K562 (cell line): ENCODE data around the gene CRLF3. TPM values are rescaled to one million over a fixed set of nuclear protein-coding genes. Genes with fewer than 3 reads are reported as not detected.

ENCODE experiments used
- CBFA2T2 ChIP-seq: fragments of 450-650 bp; conservative IDR thresholded peaks from 2 replicates; pipeline ENCODE4 v1.6.1; 2017; ENCODE audit warnings: mild to moderate bottlenecking
- GTF2F1 ChIP-seq: IDR thresholded peaks from 2 replicates; pipeline ENCODE4 v1.6.1; 2011; ENCODE audit warnings: low read depth, low read length, improper control_type of control experiment
- HDGF ChIP-seq: fragments of 450-650 bp; IDR thresholded peaks from 2 replicates; pipeline ENCODE4 v1.6.1; 2016
- JUN ChIP-seq, 2 experiments: sonication (generic) in 1 of 2; formaldehyde crosslinking in 1 of 2; IDR thresholded peaks; 2 replicates each; pipeline versions ENCODE4 v1.6.1 to v1.8.0; 2012 to 2022; ENCODE audit warnings: borderline replicate concordance in 2 of 2, mild to moderate bottlenecking in 2 of 2, improper control_type of control experiment in 1 of 2, low read depth in 1 of 2, low read length in 1 of 2, missing genetic modification reagents in 1 of 2
- MEIS2 ChIP-seq: fragments of 450-650 bp; IDR thresholded peaks from 2 replicates; pipeline ENCODE4 v1.6.1; 2014; ENCODE audit warnings: mild to moderate bottlenecking; ENCODE audit not compliant: partially characterized antibody
- NCOR1 ChIP-seq: fragments of 450-650 bp; IDR thresholded peaks from 2 replicates; pipeline ENCODE4 v1.6.1; 2016; ENCODE audit warnings: mild to moderate bottlenecking, moderate library complexity
- PHF20 ChIP-seq: fragments of 450-650 bp; IDR thresholded peaks from 2 replicates; pipeline ENCODE4 v1.6.1; 2018; ENCODE audit not compliant: partially characterized antibody
- ZBTB8A ChIP-seq: fragments of 450-650 bp; IDR thresholded peaks from 2 replicates; pipeline ENCODE4 v1.6.1; 2018; ENCODE audit warnings: mild to moderate bottlenecking, moderate library complexity; ENCODE audit not compliant: partially characterized antibody
- ZKSCAN1 ChIP-seq: fragments of 150-350 bp; IDR thresholded peaks from 2 replicates; pipeline ENCODE4 v1.6.1; 2016; ENCODE audit warnings: low read depth, low read length
- ZNF57 ChIP-seq: fragments of 450-650 bp; formaldehyde crosslinking; IDR thresholded peaks from 2 replicates; pipeline ENCODE4 v1.4.0; 2020; ENCODE audit warnings: mild to moderate bottlenecking, moderate library complexity
- polyA plus RNA-seq, 8 experiments: library from polyadenylated mRNA; depleted of rRNA in 4 of 8; stranded (reverse) in 5 of 8; unstranded in 3 of 8; fragments of >200 nt; fragmentation: Nextera tagmentation in 2 of 8; fragmentation: Illumina TruSeq in 1 of 8; extraction: Ambion mirVana in 2 of 8; extraction: Trizol in 1 of 8; gene quantifications; 2 replicates each; pipeline versions ENCODE4 v1.2.1 to v1.2.3, GENCODE V29; 2011 to 2014; ENCODE audit warnings: inconsistent platforms in 1 of 8, missing spikeins in 1 of 8
- total RNA-seq, 7 experiments: library from RNA; depleted of rRNA in 6 of 7; stranded (reverse); fragments of >200 nt in 6 of 7; fragmentation: Illumina TruSeq in 2 of 7; extraction: Trizol in 2 of 7; gene quantifications; 2 replicates each; pipeline versions ENCODE4 v1.2.1 to v1.2.3, GENCODE V29; 2011 to 2021; ENCODE audit warnings: low replicate concordance in 1 of 7
- TF ChIP-seq, protein P1 (sequence below): IDR thresholded peaks from 3 replicates; pipeline ENCODE4 v1.6.1; 2011; ENCODE audit warnings: borderline replicate concordance, mild to moderate bottlenecking, moderate library complexity; ENCODE audit not compliant: insufficient read length; ENCODE audit errors: extremely low read depth
- TF ChIP-seq, protein P2 (sequence below): fragments of 450-650 bp; formaldehyde crosslinking; IDR thresholded peaks from 2 replicates; pipeline ENCODE4 v1.4.0; 2022; ENCODE audit warnings: missing genetic modification characterization
- TF ChIP-seq, protein P3 (sequence below), 2 experiments: fragments of 450-650 bp; IDR thresholded peaks; 2 replicates each; pipeline ENCODE4 v1.6.1; 2016
- TF ChIP-seq, protein P4 (sequence below): fragments of 450-650 bp; conservative IDR thresholded peaks from 2 replicates; pipeline ENCODE4 v1.6.1; 2016; ENCODE audit warnings: missing genetic modification characterization, low read depth, mild to moderate bottlenecking, control low read depth, missing compliant biosample characterization
- TF ChIP-seq, protein P5 (sequence below), 2 experiments: fragments of 450-650 bp; conservative IDR thresholded peaks; 2 replicates each; pipeline ENCODE4 v1.6.1; 2017; ENCODE audit warnings: mild to moderate bottlenecking in 2 of 2, moderate library complexity in 2 of 2
- TF ChIP-seq, protein P6 (sequence below): fragments of 250-450 bp; sonication (Bioruptor Pico); IDR thresholded peaks from 2 replicates; pipeline ENCODE4 v1.5.0; 2021

The CRLF3 gene
- total and polyA plus RNA-seq, 9 of the 15 experiments (the other 6 are each of a cell fraction or from before 2014, with no cell fraction given) = 13.2 to 55.9 (median 29.8) TPM

DNA sequence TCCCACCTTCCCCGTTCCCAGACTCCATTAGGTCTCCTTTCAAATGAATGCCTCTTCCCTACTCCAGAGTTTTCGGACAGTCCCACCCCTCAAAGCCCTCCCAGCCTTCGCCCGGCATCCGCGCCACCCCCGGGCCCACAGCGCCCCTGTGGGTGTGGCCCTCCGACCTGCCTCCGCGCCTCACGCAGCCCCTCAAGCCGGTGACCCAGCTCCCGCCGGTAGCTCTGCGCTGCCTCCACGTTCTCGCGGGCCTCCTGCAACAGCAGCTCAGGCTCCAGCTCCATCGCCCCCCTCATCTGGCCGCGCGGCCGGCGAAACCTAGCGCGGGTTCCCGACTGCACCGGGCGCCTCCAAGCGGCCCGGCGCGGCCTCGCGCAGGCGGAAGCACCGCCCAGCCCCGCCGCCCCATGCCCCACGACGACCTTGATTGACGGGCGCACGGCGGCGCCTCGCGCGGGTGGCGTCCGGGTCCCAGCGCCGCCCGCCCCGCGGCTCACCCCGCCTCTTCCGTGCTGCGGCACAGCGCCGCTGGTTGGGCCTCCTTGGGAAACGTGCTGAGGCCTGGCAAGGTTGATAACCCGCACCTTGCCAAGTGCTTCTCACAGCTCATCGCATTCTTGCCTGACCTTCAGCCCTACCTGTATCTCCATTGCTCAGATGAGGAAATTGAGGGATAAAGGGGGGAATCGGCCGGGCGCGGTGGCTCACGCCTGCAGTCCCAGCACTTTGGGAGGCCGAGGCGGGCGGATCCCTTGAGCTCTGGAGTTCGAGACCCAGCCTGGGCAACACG is at the start of gene CRLF3 (continued):
- TF ChIP-seq, protein P1, sequence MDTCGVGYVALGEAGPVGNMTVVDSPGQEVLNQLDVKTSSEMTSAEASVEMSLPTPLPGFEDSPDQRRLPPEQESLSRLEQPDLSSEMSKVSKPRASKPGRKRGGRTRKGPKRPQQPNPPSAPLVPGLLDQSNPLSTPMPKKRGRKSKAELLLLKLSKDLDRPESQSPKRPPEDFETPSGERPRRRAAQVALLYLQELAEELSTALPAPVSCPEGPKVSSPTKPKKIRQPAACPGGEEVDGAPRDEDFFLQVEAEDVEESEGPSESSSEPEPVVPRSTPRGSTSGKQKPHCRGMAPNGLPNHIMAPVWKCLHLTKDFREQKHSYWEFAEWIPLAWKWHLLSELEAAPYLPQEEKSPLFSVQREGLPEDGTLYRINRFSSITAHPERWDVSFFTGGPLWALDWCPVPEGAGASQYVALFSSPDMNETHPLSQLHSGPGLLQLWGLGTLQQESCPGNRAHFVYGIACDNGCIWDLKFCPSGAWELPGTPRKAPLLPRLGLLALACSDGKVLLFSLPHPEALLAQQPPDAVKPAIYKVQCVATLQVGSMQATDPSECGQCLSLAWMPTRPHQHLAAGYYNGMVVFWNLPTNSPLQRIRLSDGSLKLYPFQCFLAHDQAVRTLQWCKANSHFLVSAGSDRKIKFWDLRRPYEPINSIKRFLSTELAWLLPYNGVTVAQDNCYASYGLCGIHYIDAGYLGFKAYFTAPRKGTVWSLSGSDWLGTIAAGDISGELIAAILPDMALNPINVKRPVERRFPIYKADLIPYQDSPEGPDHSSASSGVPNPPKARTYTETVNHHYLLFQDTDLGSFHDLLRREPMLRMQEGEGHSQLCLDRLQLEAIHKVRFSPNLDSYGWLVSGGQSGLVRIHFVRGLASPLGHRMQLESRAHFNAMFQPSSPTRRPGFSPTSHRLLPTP = peak; percentile 12
- TF ChIP-seq MEIS2 (peak; percentile 83), JUN (IDR thresholded peaks at IDR 0.05; ENCODE audit: borderline replicate concordance, low read depth, low read length) (0 out of 2 replicates have a peak, but pooled peaks have one; percentile 35), JUN (CRISPR knock-in tag; IDR thresholded peaks at IDR 0.05; ENCODE audit: borderline replicate concordance) (no peak), CBFA2T2 (peak; percentile 43; the same call in 1 of the 2 replicates), ZNF57 (CRISPR knock-in tag) (no peak), GTF2F1 (no peak), ZBTB8A (no peak), HDGF (peak; percentile 35; the same call in 1 of the 2 replicates), ZKSCAN1 (peak; percentile 49; the same call in 1 of the 2 replicates), NCOR1 (peak; percentile 48; the same call in 1 of the 2 replicates), PHF20 (peak; percentile 52)
- TF ChIP-seq, protein P2, sequence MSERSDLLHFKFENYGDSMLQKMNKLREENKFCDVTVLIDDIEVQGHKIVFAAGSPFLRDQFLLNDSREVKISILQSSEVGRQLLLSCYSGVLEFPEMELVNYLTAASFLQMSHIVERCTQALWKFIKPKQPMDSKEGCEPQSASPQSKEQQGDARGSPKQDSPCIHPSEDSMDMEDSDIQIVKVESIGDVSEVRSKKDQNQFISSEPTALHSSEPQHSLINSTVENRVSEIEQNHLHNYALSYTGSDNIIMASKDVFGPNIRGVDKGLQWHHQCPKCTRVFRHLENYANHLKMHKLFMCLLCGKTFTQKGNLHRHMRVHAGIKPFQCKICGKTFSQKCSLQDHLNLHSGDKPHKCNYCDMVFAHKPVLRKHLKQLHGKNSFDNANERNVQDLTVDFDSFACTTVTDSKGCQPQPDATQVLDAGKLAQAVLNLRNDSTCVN (CRISPR knock-in tag) = no peak
- TF ChIP-seq, protein P3, sequence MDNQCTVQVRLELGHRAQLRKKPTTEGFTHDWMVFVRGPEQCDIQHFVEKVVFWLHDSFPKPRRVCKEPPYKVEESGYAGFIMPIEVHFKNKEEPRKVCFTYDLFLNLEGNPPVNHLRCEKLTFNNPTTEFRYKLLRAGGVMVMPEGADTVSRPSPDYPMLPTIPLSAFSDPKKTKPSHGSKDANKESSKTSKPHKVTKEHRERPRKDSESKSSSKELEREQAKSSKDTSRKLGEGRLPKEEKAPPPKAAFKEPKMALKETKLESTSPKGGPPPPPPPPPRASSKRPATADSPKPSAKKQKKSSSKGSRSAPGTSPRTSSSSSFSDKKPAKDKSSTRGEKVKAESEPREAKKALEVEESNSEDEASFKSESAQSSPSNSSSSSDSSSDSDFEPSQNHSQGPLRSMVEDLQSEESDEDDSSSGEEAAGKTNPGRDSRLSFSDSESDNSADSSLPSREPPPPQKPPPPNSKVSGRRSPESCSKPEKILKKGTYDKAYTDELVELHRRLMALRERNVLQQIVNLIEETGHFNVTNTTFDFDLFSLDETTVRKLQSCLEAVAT (IDR thresholded peaks at IDR 0.05) = peak in 1 of 2 experiments; percentile 54; a peak in 2 of 4 replicates
- TF ChIP-seq, protein P4, sequence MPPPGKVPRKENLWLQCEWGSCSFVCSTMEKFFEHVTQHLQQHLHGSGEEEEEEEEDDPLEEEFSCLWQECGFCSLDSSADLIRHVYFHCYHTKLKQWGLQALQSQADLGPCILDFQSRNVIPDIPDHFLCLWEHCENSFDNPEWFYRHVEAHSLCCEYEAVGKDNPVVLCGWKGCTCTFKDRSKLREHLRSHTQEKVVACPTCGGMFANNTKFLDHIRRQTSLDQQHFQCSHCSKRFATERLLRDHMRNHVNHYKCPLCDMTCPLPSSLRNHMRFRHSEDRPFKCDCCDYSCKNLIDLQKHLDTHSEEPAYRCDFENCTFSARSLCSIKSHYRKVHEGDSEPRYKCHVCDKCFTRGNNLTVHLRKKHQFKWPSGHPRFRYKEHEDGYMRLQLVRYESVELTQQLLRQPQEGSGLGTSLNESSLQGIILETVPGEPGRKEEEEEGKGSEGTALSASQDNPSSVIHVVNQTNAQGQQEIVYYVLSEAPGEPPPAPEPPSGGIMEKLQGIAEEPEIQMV (tag) = no peak
- TF ChIP-seq, protein P5, sequence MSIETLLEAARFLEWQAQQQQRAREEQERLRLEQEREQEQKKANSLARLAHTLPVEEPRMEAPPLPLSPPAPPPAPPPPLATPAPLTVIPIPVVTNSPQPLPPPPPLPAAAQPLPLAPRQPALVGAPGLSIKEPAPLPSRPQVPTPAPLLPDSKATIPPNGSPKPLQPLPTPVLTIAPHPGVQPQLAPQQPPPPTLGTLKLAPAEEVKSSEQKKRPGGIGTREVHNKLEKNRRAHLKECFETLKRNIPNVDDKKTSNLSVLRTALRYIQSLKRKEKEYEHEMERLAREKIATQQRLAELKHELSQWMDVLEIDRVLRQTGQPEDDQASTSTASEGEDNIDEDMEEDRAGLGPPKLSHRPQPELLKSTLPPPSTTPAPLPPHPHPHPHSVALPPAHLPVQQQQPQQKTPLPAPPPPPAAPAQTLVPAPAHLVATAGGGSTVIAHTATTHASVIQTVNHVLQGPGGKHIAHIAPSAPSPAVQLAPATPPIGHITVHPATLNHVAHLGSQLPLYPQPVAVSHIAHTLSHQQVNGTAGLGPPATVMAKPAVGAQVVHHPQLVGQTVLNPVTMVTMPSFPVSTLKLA (conservative IDR thresholded peaks at IDR 0.05) = peak; percentile 40 to 76; a peak in 3 of 4 replicates
- TF ChIP-seq, protein P6, sequence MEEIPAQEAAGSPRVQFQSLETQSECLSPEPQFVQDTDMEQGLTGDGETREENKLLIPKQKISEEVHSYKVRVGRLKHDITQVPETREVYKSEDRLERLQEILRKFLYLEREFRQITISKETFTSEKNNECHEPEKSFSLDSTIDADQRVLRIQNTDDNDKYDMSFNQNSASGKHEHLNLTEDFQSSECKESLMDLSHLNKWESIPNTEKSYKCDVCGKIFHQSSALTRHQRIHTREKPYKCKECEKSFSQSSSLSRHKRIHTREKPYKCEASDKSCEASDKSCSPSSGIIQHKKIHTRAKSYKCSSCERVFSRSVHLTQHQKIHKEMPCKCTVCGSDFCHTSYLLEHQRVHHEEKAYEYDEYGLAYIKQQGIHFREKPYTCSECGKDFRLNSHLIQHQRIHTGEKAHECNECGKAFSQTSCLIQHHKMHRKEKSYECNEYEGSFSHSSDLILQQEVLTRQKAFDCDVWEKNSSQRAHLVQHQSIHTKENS (CRISPR knock-in tag) = no peak
